Testis (tissue), 3 donors: ENCODE data around the gene OR10A2. TPM values are rescaled to one million over a fixed set of nuclear protein-coding genes. Genes with fewer than 3 reads are reported as not detected.

Experiments used
- DNase-seq: peaks from one replicate; pipeline ENCODE4 v3.0.0-alpha.2; 2019
- H3K27ac ChIP-seq, 2 donors: fragments of 200-600 bp; sonication (generic); one replicate each; pipeline ENCODE4 v1.5.1; 2019
- H3K27me3 ChIP-seq: fragments of 200-600 bp; sonication (generic); one replicate; pipeline ENCODE4 v1.5.1; 2019
- H3K36me3 ChIP-seq: fragments of 200-600 bp; sonication (generic); one replicate; pipeline ENCODE4 v1.5.1; 2017; ENCODE audit warnings: low read depth; ENCODE audit errors: missing control alignments
- H3K4me1 ChIP-seq: fragments of 200-600 bp; sonication (generic); one replicate; pipeline ENCODE4 v1.5.1; 2019
- H3K4me3 ChIP-seq, 2 donors: fragments of 200-600 bp; sonication (generic); one replicate each; pipeline ENCODE4 v1.5.1; 2017 to 2019
- H3K9me3 ChIP-seq: fragments of 200-600 bp; sonication (generic); one replicate; pipeline ENCODE4 v1.5.1; 2017
- POLR2A ChIP-seq: fragments of 450-650 bp; IDR thresholded peaks from one replicate; pipeline ENCODE4 v1.6.1; 2017; ENCODE audit warnings: antibody characterized with exemption, mild to moderate bottlenecking, moderate library complexity
- WGBS, 2 donors: methylation state at CpG; one replicate each; pipeline ENCODE4 v1.1.5; 2018; 5-methylcytosine and 5-hydroxymethylcytosine counted together
- intact Hi-C: fragments of 100-400 bp; cut with DNase I; formaldehyde crosslinking; loops from one replicate; pipeline ENCODE4 v1.15.1; 2023; ENCODE audit warnings: low total_unique reads
- polyA plus RNA-seq: library from polyadenylated mRNA; stranded (reverse); fragments of 350-450 nt; fragmentation: Illumina TruSeq; extraction: RNeasy Lipid Tissue Mini Kit (QIAGEN cat#74804); gene quantifications from one replicate; pipeline ENCODE4 v1.2.3, GENCODE V29; 2014; ENCODE audit warnings: low read depth, low replicate concordance; ENCODE audit not compliant: insufficient read depth
- total RNA-seq, 2 donors: library from RNA; depleted of rRNA; stranded (reverse); fragments of >200 nt; gene quantifications; one replicate each; pipeline ENCODE4 v1.2.3, GENCODE V29; 2016
- TF ChIP-seq, protein P1 (sequence below), 3 experiments: fragments of 450-650 bp in 2 of 3; fragments of 200-600 bp in 1 of 3; sonication (generic) in 1 of 3; IDR thresholded peaks; one replicate each; pipeline ENCODE4 v1.5.1; 2016 to 2019; ENCODE audit warnings: antibody characterized with exemption in 3 of 3, mild to moderate bottlenecking in 2 of 3, moderate library complexity in 1 of 3

Gene OR10A2
- total and polyA plus RNA-seq, 3 donors from 2014 or later: not detected

DNA sequence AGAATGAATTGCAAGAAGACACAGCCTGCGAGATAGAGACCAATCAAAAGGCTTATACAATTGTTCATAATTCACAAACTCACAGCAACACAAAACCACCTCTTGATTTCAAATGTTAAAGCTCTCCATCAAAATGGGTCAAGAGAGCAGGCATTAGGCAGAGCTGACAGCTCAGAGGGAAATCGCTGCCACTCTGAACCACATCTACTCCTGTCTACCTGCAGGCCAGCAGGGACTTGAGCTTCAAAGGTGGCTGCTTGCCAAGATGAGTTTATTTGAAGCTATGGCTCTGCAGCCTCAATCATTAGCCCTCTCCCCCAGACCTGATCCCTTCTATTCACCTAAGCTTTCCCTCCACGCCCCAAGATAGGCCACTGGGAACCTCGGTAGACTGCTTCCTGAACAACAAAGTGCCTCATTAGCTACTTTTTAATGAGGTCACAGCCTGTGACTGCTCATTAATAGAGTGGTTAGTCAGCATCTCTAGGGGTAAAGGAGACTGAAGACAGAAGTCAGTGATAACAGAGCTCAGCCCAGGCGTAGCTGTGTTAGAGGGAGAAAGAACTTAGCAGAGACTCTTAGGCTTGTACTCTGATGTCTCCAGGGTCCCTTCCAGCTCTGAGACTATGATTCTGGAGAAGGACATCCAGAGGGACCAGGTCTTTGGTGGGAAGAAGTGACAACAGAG lies 38.6 kb upstream of the OR10A2 start:
- 59 to 71% methylated on average over 5 of the region's 5 CpGs for WGBS, 2 donors
- no peak overlapping the region for H3K27ac ChIP-seq
- H3K9me3 ChIP-seq: no peaks in the 10 kb centered on the region
- no peaks in the 10 kb centered on the region for H3K4me1 ChIP-seq
- H3K4me3 ChIP-seq: no peak overlapping the region
- intact Hi-C loops: no loop called here
- no peaks in the 10 kb centered on the region for H3K27me3 ChIP-seq
- H3K36me3 ChIP-seq: no peaks in the 10 kb centered on the region
- TF ChIP-seq POLR2A: no peak
- TF ChIP-seq, protein P1, sequence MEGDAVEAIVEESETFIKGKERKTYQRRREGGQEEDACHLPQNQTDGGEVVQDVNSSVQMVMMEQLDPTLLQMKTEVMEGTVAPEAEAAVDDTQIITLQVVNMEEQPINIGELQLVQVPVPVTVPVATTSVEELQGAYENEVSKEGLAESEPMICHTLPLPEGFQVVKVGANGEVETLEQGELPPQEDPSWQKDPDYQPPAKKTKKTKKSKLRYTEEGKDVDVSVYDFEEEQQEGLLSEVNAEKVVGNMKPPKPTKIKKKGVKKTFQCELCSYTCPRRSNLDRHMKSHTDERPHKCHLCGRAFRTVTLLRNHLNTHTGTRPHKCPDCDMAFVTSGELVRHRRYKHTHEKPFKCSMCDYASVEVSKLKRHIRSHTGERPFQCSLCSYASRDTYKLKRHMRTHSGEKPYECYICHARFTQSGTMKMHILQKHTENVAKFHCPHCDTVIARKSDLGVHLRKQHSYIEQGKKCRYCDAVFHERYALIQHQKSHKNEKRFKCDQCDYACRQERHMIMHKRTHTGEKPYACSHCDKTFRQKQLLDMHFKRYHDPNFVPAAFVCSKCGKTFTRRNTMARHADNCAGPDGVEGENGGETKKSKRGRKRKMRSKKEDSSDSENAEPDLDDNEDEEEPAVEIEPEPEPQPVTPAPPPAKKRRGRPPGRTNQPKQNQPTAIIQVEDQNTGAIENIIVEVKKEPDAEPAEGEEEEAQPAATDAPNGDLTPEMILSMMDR (IDR thresholded peaks at IDR 0.05): no peak
- DNase-seq: no peak

DNA sequence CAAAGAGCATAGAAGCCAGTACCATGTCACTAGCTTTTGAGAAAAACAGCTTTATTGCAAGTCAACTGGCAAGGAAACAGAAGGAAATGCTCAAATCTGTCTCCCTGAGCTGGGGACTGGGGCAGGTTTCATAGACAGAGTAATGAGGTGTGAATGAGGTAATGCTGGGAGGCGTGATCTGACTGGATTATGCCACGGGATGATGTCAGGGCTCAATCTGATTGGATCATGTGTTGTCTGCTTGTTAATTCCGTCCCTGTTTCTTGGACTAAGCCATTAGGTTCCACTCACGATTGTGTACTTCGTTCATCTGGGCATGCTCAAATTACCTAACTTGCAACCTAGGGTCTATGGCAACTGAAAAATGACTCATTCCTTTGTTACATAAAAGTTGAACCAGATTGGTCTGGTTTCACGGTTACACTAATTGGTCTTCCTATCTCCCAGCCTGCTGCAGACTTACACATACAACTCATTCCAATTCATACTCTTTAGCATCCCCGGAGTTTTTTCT lies 37.6 kb upstream of the OR10A2 start:
- H3K9me3 ChIP-seq: no peaks in the 10 kb centered on the region
- no peaks in the 10 kb centered on the region for H3K27me3 ChIP-seq
- no peaks in the 10 kb centered on the region for H3K36me3 ChIP-seq
- no peaks in the 10 kb centered on the region for H3K4me1 ChIP-seq
- intact Hi-C loops: no loop called here
- no peak for DNase-seq
- WGBS, 2 donors: 78 to 87% methylated on average over 7 of the region's 7 CpGs
- no peak overlapping the region for H3K4me3 ChIP-seq
- no peak overlapping the region for H3K27ac ChIP-seq
- TF ChIP-seq POLR2A: no peak
- TF ChIP-seq, protein P1 (IDR thresholded peaks at IDR 0.05): no peak

DNA sequence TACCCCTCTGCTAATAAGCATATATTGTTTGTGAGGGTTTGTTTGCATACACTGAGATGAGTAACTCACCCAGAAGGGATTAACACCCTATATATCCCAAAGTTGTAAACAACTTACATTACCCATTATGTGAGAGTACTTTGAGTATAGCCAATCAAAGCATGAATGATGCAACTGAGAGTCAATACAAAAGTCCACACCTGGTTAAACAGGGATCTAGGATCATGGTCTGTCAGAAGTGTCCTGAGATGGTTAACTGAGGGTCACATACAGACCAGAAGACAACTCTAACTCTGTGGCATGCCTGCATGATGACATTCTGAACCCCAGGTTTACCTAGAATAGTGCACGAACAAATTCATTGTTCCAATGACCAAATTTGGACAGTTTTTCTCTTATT lies 34.8 kb upstream of the OR10A2 start:
- Histone ChIP-seq H3K4me1 (no peaks in the 10 kb centered on the region), H3K9me3 (no peaks in the 10 kb centered on the region), H3K36me3 (no peaks in the 10 kb centered on the region), H3K27ac (no peak overlapping the region), H3K4me3 (no peak overlapping the region), H3K27me3 (no peaks in the 10 kb centered on the region)
- intact Hi-C loops: no loop called here
- WGBS, 2 donors: 93 to 100% methylated on average over 1 of the region's 1 CpG
- TF ChIP-seq POLR2A: no peak
- TF ChIP-seq, protein P1 (IDR thresholded peaks at IDR 0.05): no peak
- no peak for DNase-seq

DNA sequence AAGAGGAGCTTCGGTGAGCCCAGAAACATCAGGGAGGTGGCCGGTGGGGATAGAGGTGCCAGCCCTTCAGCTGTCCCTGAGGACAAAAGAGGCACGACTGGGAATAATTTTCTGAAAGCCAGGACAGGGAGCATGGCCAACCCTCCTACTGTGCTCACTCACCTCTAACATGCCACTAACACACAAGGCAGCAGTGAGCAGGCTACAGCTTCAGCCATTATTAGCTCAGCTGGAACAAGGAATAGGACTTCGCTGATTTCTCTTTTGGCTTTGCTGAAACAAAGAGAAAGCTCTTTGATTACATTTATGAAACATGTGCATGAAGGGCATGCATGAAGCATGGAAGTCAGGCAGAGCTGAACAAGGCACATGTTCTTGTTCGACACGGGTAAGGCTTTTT lies 29.5 kb upstream of the OR10A2 start:
- Histone ChIP-seq H3K36me3 (no peaks in the 10 kb centered on the region), H3K9me3 (no peaks in the 10 kb centered on the region), H3K4me1 (no peaks in the 10 kb centered on the region), H3K27ac (no peak overlapping the region), H3K27me3 (no peaks in the 10 kb centered on the region), H3K4me3 (no peak overlapping the region)
- WGBS, 2 donors: 88 to 91% methylated on average over 6 of the region's 6 CpGs
- DNase-seq: no peak
- intact Hi-C loops: no loop called here
- no peak for TF ChIP-seq POLR2A
- TF ChIP-seq, protein P1 (IDR thresholded peaks at IDR 0.05): no peak

DNA sequence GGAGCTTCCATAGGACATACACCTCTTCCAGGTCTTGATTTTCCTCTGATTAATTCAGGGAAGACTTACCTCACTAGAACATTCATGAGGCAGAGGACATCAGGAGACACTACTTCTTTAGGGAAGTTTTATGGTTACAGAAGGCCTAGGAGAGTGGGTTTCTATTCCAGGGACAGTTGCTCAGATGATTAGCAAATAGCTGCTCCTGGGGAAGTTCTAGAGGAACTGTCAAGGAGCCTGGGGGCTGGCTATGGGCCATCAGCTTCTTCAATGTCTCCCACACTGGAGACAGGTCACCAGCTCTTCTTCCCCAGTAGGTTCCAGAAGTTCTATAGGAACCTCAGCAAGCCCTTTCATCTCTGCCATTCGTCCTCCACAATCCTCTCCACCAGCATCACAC lies 28.8 kb upstream of the OR10A2 start:
- no peak for DNase-seq
- Histone ChIP-seq H3K36me3 (no peaks in the 10 kb centered on the region), H3K4me3 (no peak overlapping the region), H3K9me3 (no peaks in the 10 kb centered on the region), H3K27me3 (no peaks in the 10 kb centered on the region), H3K4me1 (no peaks in the 10 kb centered on the region), H3K27ac (no peak overlapping the region)
- WGBS, 2 donors: 85 to 94% methylated on average over 1 of the region's 1 CpG
- TF ChIP-seq POLR2A: no peak
- TF ChIP-seq, protein P1 (IDR thresholded peaks at IDR 0.05): no peak
- intact Hi-C loops: no loop called here
